ENCODE measurements around the gene HOXB8. TPM values are rescaled to one million over a fixed set of nuclear protein-coding genes. Genes with fewer than 3 reads are reported as not detected.

The HOXB8 gene
- total and polyA plus RNA-seq, 10 of the 15 experiments (the other 5 are each of a cell fraction or from before 2014, with no cell fraction given): 0.21 TPM; not detected in 9

DNA sequence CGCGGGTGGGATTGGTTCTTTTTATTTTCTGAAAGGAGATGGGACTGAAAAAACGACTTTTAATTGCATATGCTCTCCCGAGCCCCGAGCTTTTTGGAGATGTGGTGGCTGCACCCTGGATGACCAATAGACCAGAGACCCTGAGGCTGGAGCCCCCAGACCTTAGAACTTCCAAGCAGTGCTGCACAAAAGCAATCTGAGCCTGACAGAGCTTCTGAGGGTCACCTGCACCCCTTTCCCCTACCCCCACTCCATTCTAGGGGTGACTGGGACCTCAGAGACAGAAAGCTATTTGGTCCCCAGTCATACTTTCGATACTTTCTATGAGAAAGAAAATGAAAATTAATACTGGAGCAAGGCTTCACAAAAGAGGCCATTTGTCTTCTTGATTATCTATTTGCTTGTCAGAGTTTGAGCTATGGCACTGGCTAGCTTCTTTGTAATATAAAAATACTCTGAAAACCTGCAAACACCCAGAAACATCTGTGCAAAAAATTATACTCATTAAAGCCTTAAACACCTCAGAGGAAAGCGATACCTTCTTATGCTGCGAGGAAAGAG is 40.5 kb downstream of the HOXB8 start (continued):
- TF ChIP-seq, protein P1, sequence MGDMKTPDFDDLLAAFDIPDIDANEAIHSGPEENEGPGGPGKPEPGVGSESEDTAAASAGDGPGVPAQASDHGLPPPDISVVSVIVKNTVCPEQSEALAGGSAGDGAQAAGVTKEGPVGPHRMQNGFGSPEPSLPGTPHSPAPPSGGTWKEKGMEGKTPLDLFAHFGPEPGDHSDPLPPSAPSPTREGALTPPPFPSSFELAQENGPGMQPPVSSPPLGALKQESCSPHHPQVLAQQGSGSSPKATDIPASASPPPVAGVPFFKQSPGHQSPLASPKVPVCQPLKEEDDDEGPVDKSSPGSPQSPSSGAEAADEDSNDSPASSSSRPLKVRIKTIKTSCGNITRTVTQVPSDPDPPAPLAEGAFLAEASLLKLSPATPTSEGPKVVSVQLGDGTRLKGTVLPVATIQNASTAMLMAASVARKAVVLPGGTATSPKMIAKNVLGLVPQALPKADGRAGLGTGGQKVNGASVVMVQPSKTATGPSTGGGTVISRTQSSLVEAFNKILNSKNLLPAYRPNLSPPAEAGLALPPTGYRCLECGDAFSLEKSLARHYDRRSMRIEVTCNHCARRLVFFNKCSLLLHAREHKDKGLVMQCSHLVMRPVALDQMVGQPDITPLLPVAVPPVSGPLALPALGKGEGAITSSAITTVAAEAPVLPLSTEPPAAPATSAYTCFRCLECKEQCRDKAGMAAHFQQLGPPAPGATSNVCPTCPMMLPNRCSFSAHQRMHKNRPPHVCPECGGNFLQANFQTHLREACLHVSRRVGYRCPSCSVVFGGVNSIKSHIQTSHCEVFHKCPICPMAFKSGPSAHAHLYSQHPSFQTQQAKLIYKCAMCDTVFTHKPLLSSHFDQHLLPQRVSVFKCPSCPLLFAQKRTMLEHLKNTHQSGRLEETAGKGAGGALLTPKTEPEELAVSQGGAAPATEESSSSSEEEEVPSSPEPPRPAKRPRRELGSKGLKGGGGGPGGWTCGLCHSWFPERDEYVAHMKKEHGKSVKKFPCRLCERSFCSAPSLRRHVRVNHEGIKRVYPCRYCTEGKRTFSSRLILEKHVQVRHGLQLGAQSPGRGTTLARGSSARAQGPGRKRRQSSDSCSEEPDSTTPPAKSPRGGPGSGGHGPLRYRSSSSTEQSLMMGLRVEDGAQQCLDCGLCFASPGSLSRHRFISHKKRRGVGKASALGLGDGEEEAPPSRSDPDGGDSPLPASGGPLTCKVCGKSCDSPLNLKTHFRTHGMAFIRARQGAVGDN (IDR thresholded peaks at IDR 0.05): no peak
- TF ChIP-seq WRNIP1 (IDR thresholded peaks at IDR 0.05; ENCODE audit: borderline replicate concordance, low read depth, low read length) (no peak), NRF1 (conservative IDR thresholded peaks at IDR 0.05; ENCODE audit: low read depth, low read length) (no peak), FOXK2 (IDR thresholded peaks at IDR 0.05) (no peak), PKNOX1 (IDR thresholded peaks at IDR 0.05) (no peak), BHLHE40 (IDR thresholded peaks at IDR 0.05; ENCODE audit: borderline replicate concordance in 1 of 2, low read depth in 2 of 2, low read length in 1 of 2) (no peak), ZNF384 (IDR thresholded peaks at IDR 0.05; ENCODE audit: borderline replicate concordance, low read depth, low read length) (no peak), HSF1 (IDR thresholded peaks at IDR 0.05; ENCODE audit: low read depth, low read length) (no peak)
- TF ChIP-seq, protein P2, sequence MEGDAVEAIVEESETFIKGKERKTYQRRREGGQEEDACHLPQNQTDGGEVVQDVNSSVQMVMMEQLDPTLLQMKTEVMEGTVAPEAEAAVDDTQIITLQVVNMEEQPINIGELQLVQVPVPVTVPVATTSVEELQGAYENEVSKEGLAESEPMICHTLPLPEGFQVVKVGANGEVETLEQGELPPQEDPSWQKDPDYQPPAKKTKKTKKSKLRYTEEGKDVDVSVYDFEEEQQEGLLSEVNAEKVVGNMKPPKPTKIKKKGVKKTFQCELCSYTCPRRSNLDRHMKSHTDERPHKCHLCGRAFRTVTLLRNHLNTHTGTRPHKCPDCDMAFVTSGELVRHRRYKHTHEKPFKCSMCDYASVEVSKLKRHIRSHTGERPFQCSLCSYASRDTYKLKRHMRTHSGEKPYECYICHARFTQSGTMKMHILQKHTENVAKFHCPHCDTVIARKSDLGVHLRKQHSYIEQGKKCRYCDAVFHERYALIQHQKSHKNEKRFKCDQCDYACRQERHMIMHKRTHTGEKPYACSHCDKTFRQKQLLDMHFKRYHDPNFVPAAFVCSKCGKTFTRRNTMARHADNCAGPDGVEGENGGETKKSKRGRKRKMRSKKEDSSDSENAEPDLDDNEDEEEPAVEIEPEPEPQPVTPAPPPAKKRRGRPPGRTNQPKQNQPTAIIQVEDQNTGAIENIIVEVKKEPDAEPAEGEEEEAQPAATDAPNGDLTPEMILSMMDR (IDR thresholded peaks at IDR 0.05 in 2 of 3, conservative IDR thresholded peaks at IDR 0.05 in 1 of 3; ENCODE audit: control insufficient read depth in 2 of 3, extremely low read depth in 1 of 3, insufficient read depth in 1 of 3, low read depth in 3 of 3, low read length in 3 of 3): no peak
